GM19468 (cell line): ENCODE data around the gene CHST2.

Source experiments
- ATAC-seq: cut with Tn5 transposase; IDR thresholded peaks from one replicate; pipeline ENCODE4 v1.9.1; 2021; ENCODE audit warnings: mild to moderate bottlenecking, moderate library complexity, moderate number of reproducible peaks; ENCODE audit not compliant: unreplicated experiment; ENCODE audit errors: extremely low read depth

Gene CHST2

DNA sequence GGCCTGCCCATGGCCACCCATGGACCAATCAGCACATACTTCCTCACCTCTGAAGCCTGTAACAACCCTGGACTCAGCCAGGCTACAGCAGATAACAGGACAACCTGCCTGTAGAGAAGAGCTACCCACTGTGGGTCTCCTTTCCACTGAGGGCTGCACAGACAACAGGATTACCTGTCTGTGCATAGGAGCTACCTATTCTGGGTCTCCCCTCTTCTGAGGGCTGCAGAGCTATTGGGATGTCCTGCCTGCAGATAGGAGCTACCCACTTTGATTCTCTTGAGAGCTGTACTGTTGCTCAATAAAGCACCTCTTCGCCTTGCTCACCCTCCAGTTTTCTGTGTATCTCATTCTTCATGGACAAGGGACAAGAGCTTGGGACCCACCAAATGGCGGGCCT, 23.8 kb upstream of the CHST2 start:
- ATAC-seq = no peak

DNA sequence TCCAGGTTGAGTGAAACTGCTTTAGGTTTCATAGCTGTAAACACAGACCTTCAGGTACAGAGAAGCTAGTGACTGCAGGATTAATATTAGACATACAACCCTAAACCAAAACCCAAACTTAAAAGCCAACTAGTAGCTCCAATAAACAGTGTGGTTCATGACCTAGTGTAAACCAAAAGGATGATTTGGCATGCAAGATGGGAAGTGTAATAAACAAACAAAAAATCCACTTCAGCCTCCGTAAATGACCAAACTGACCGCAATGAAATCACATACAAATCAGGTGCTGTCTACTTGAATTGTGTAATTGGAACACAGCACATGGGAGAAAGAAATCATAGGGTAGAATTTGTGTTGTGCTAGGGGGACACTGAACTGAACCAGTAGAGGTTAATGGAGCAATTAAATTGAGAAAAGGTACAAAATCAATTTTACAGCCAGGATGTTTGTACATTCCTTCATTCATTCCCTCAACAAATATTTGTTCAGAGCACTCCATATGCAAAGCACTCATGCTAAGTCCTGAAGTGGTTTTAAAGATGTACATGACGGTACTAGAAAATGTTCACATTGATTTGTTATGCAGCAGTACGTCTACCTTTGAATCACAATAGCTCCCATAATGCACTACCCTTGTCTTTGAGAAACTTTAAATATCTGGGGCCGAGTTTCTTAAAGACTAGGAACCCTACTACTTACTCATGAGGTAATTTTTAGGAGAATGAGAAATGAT, 21.4 kb upstream of the CHST2 start:
- no peak for ATAC-seq

DNA sequence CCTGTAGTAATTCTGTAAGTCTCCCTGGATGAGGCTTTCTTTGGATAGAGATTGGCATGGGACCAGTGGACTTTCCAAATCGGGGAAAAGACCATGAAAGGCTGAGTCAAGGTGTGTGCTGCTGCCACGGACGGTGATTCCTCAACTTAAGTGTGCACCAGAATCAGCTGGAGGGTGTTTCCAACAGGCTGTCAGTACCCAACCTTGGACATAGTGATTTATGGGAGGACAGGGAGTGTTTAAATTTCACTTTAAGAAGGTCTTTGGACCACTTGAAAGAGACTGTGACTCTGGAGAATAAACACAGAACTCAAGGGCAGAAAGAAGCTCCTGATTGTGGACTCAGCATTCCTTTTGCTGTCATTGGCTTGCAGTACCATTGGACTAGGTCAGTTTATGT, 20.4 kb upstream of the CHST2 start:
- no peak for ATAC-seq

DNA sequence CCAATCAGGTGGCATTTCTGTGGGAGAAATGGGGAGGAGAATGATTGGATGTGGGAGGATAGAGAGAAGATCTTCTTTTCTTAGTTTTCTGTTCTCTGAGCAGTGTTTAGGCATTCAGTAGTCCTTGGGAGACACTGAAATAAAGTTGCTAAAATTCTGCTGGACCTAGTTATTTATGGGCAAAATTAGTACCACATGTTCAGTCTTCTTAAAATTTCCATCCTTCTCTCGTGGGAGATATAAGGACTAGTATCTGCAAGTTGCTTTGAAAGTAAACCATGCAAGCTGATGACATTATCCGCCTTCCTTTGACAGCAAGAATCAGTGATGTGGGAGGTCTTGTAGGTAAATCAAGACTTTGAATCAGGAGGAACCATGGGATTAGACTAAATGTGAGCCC, 19.9 kb upstream of the CHST2 start:
- no peak for ATAC-seq

DNA sequence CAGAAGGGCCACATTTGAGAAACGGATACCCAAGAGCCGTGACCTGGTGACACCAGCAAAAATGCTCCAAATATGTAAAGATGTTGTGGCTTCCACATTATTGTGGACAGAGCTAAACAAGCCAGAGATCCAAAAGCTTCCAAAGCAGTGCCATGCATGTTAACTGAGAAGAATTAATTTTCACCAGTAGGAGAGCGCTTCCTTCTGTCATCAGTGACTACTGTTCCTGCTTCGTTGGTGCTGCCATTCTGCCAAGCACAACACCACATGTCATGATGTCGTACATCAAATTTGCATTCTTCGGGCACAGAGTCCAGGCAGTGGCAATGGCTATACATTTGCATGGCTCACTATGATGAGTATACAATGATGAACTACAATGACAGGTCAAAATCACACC, 19.1 kb upstream of the CHST2 start:
- ATAC-seq = no peak

GRCh38 chr3:143101792-143102381, 17.7 kb upstream of the CHST2 start:
- ATAC-seq = no peak

- no peak for ATAC-seq
These were observed 15.9 kb upstream of the CHST2 start for GRCh38 chr3:143103652-143104051.

DNA sequence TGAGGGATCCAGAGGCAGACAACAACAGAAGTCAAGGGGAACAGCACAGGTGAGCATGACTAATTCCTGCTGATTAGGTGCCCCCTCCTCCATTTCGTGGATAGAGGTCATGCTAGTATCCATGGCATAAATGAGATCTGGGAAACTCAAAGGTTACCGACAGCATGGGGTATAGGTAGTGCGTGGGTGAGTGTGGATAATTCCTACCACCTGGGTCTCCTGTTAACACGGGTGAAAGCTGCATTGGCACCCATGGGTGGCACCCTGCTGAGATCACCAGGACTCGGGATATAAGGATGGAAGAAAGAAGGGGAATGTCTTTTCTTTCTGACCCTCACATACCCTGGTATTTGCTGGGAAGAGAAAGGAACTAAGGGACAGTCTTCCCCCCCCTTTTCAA, 14.4 kb upstream of the CHST2 start:
- no peak for ATAC-seq

DNA sequence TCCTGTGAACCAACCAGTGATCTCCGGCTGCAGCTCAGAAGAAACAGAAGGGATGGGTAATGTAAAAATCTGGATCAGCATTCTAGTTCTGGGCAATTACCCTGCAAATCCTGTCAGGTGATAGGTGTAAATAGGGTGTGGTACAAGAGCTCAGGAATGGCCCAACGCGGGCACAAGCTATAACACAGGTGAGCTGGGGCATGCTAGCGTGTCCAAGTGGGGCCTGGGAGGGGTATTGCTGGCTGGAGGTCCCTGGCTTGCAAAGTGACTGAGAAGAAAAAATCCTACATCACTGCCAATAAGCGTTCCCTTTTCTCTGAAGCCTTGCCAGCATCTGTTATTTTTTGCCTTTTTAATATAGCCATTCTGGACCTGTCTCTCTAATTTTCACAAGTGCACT, 9.7 kb upstream of the CHST2 start:
- no peak for ATAC-seq

DNA sequence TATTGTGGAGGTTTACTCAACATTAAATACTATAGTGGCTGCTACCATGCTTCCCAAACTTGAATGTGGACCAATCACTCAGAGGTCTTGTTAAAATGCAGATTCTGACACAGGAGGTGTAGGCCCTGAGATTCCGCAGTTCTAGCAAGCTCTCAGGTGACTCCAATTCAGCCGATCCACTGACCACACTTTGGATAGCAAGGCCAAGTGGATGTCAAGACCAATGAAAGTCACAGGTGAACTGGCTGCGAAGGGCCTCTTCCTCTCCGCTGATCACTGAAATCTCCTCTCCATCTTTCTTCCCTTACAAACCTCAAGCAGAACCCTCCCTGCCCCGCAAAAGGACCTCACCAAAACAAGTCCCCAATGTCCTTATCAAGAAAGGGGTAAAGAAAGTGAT, 9.2 kb upstream of the CHST2 start:
- ATAC-seq = no peak

DNA sequence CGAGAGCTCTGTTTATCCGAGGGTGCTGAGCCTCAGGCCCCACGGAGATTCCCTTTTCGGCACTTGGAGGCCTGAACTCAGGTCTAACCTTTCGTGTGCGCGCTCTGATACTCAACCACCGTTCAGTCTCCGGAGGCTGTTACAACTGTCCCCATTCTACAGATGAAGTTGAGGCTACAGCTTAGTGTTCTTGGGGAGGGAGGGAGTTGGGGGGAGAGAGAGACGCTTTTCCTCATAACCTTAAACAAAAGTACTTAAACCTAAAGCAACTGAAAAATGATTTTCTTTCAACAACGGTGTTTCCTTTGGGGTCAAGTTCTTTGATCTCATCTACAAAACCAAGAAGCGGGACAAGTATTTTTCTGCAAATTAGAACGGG, 952 bp upstream of the CHST2 start:
- ATAC-seq = no peak

GRCh38 chr3:143119974-143120715, 574 bp downstream of the CHST2 start:
- ATAC-seq = no peak

DNA sequence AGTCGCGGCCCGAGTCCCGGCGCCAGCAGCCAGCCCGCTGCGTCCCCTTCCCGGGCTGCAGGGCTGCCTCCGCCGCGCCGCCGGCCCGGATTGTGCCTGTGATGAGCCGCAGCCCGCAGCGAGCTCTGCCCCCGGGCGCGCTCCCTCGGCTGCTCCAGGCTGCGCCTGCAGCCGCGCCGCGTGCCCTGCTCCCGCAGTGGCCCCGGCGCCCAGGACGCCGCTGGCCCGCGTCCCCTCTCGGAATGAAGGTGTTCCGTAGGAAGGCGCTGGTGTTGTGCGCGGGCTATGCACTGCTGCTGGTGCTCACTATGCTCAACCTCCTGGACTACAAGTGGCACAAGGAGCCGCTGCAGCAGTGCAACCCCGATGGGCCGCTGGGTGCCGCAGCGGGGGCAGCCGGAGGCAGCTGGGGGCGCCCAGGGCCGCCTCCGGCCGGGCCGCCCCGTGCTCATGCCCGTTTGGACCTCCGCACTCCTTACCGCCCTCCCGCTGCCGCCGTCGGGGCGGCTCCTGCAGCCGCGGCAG, 1.2 kb downstream of the CHST2 start:
- no peak for ATAC-seq

DNA sequence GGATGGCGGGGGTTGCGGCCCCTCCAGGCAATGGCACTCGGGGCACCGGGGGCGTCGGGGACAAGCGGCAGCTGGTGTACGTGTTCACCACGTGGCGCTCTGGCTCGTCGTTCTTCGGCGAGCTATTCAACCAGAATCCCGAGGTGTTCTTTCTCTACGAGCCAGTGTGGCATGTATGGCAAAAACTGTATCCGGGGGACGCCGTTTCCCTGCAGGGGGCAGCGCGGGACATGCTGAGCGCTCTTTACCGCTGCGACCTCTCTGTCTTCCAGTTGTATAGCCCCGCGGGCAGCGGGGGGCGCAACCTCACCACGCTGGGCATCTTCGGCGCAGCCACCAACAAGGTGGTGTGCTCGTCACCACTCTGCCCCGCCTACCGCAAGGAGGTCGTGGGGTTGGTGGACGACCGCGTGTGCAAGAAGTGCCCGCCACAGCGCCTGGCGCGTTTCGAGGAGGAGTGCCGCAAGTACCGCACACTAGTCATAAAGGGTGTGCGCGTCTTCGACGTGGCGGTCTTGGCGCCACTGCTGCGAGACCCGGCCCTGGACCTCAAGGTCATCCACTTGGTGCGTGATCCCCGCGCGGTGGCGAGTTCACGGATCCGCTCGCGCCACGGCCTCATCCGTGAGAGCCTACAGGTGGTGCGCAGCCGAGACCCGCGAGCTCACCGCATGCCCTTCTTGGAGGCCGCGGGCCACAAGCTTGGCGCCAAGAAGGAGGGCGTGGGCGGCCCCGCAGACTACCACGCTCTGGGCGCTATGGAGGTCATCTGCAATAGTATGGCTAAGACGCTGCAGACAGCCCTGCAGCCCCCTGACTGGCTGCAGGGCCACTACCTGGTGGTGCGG, 1.9 kb downstream of the CHST2 start:
- no peak for ATAC-seq

GRCh38 chr3:143122089-143122430, 2.5 kb downstream of the CHST2 start:
- ATAC-seq = no peak

- ATAC-seq = no peak
These were observed 3.2 kb downstream of the CHST2 start for GRCh38 chr3:143122608-143123352.

- no peak for ATAC-seq
These were observed 3.9 kb downstream of the CHST2 start for GRCh38 chr3:143123353-143123984.

DNA sequence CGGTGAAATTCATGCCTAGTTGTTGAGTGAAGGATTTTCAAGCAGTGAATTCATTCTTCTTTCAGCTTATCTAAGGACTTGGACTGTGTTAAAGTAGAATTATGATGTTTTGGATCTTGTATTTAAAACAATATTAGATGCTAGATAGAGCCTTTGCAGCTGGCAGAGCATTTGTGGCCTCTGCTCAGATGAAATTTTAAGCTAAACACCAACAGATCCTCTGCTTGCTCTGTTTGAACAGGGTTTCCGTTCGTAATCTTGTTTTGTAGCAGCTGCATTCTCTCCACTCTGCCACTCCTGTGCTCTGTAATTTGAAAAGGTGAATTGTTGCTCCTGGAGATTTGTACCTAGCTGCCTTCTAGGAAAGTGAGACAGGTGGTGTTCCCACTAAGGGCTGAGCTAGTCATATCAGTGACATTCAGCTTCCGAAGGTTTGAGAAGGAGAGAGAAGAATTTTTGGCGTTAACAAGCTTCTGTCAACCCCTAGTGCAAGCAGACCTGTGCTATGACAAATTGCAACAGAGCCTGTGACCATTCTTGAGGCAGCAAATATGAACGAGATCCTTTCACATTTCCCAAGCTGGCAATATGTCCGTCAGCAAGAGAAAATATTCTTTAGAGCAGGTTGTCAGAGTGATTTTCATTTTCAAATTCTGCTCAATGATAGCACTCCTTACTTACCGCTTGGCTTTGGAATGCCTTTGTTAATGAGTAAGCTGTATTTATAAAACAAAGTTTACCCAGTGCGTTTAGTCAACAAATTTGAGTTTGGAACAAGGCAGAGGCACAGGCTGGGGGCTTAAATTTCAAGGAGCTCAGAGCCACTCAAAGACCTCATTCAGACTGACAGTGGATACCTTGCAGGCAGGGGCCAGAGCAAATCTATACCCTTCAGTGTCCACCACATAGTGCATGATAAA, 5.3 kb downstream of the CHST2 start:
- ATAC-seq = no peak
